GM18517 (cell line): Measurements from ENCODE around the gene KIAA0232.
"Not testable (repeated sequence)": the region's sequence is repeated elsewhere in the genome, so short reads cannot be mapped to it uniquely, and the experiment has no call there.

ENCODE experiments used
- ATAC-seq: cut with Tn5 transposase; IDR thresholded peaks from one replicate; pipeline ENCODE4 v1.9.1; 2021; ENCODE audit warnings: mild to moderate bottlenecking, moderate library complexity; ENCODE audit not compliant: unreplicated experiment

Gene KIAA0232

GRCh38 chr4:6806924-6807626 is 24.5 kb downstream of the KIAA0232 start:
- no peak for ATAC-seq

- no peak for ATAC-seq
These were observed 25.7 kb downstream of the KIAA0232 start for GRCh38 chr4:6808259-6808658.

- ATAC-seq: no peak
These were observed 28.6 kb downstream of the KIAA0232 start for GRCh38 chr4:6811165-6811564.

- no peak for ATAC-seq
These were observed 30.2 kb downstream of the KIAA0232 start for GRCh38 chr4:6812766-6813165.

- no peak for ATAC-seq
These were observed 31.2 kb downstream of the KIAA0232 start for GRCh38 chr4:6813725-6814124.

- ATAC-seq: no peak
These were observed 32.7 kb downstream of the KIAA0232 start for GRCh38 chr4:6815029-6815836.

GRCh38 chr4:6819295-6819694 is 36.8 kb downstream of the KIAA0232 start:
- no peak for ATAC-seq

GRCh38 chr4:6820695-6821094 is 38.2 kb downstream of the KIAA0232 start:
- ATAC-seq: no peak

GRCh38 chr4:6824071-6824470 is 41.5 kb downstream of the KIAA0232 start:
- no peak for ATAC-seq

GRCh38 chr4:6824772-6825402 is 42.4 kb downstream of the KIAA0232 start:
- ATAC-seq: no peak

GRCh38 chr4:6825403-6825802 is 42.9 kb downstream of the KIAA0232 start:
- no peak for ATAC-seq

GRCh38 chr4:6826781-6827508 is 44.4 kb downstream of the KIAA0232 start:
- no peak for ATAC-seq

GRCh38 chr4:6829086-6829485 is 46.6 kb downstream of the KIAA0232 start:
- no peak for ATAC-seq

- no peak for ATAC-seq
These were observed 52.3 kb downstream of the KIAA0232 start for GRCh38 chr4:6834867-6835266.

GRCh38 chr4:6835616-6836015 is 53.1 kb downstream of the KIAA0232 start:
- ATAC-seq: not testable (repeated sequence)

GRCh38 chr4:6837106-6837505 is 54.6 kb downstream of the KIAA0232 start:
- not testable (repeated sequence) for ATAC-seq

GRCh38 chr4:6839579-6839978 is 57.1 kb downstream of the KIAA0232 start:
- no peak for ATAC-seq

GRCh38 chr4:6840062-6840976 is 57.8 kb downstream of the KIAA0232 start:
- ATAC-seq: no peak

- no peak for ATAC-seq
These were observed 62.5 kb downstream of the KIAA0232 start for GRCh38 chr4:6845027-6845426.

GRCh38 chr4:6845574-6845973 is 63.0 kb downstream of the KIAA0232 start:
- no peak for ATAC-seq
